OCI-LY3 (cell line): Measurements from ENCODE around the gene CUX1.

Source experiments
- H2AFZ ChIP-seq: fragments of 200-600, 300-600 bp; shearing (Covaris generic); 2 replicates; pipeline ENCODE4 v1.6.0; 2014; ENCODE audit warnings: antibody characterized with exemption, low read depth, low read length
- H3K27ac ChIP-seq: fragments of 200-600, 300-600 bp; sonication (generic); 2 replicates; pipeline ENCODE4 v1.5.1; 2014; ENCODE audit warnings: mild to moderate bottlenecking, low read length, moderate library complexity, mixed read lengths
- H3K27me3 ChIP-seq: fragments of 200-600, 300-600 bp; sonication (generic); 2 replicates; pipeline ENCODE4 v1.6.1; 2014; ENCODE audit warnings: low read depth, low read length, mixed read lengths
- H3K36me3 ChIP-seq: fragments of 200-600, 300-600 bp; sonication (generic); replicated peaks from 2 replicates; pipeline ENCODE3; 2014; ENCODE audit warnings: low read depth, low read length, mixed read lengths
- H3K4me1 ChIP-seq: fragments of 300-600, 200-600 bp; sonication (generic); 2 replicates; pipeline ENCODE4 v1.6.1; 2014; ENCODE audit warnings: low read length, mixed read lengths
- H3K4me2 ChIP-seq: fragments of 200-600, 300-600 bp; sonication (generic); 2 replicates; pipeline ENCODE4 v1.6.1; 2014; ENCODE audit warnings: low read length, mixed read lengths
- H3K4me3 ChIP-seq: fragments of 300-600, 200-600 bp; sonication (generic); 2 replicates; pipeline ENCODE4 v1.5.1; 2014; ENCODE audit warnings: antibody characterized with exemption, mild to moderate bottlenecking, low read length, moderate library complexity
- H3K79me2 ChIP-seq: fragments of 300-600, 200-600 bp; shearing (Covaris generic); 2 replicates; pipeline ENCODE4 v1.6.1; 2014; ENCODE audit warnings: mild to moderate bottlenecking, low read length, mixed read lengths
- H3K9ac ChIP-seq: fragments of 300-600, 200-600 bp; shearing (Covaris generic); 2 replicates; pipeline ENCODE4 v1.6.0; 2014; ENCODE audit warnings: mild to moderate bottlenecking, low read length, moderate library complexity
- H3K9me3 ChIP-seq: fragments of 200-600, 300-600 bp; shearing (Covaris generic); 2 replicates; pipeline ENCODE4 v1.6.1; 2014; ENCODE audit warnings: low read length, mixed read lengths; ENCODE audit not compliant: insufficient read depth
- H4K20me1 ChIP-seq: fragments of 200-600, 300-600 bp; sonication (generic); 2 replicates; pipeline ENCODE4 v1.6.1; 2016; ENCODE audit warnings: low read length, mixed read lengths; ENCODE audit not compliant: insufficient read depth
- EZH2phosphoT487 ChIP-seq: fragments of 200-600 bp; shearing (Covaris generic); IDR thresholded peaks from 2 replicates; pipeline ENCODE4 v1.6.1; 2018; ENCODE audit warnings: antibody characterized with exemption, mixed run types, low read depth
- TF ChIP-seq, protein P1 (sequence below): fragments of 200-600, 300-600 bp; sonication (generic); IDR thresholded peaks from 2 replicates; pipeline ENCODE4 v1.5.1; 2014; ENCODE audit warnings: antibody characterized with exemption, low read length, low read depth

CUX1 gene

DNA sequence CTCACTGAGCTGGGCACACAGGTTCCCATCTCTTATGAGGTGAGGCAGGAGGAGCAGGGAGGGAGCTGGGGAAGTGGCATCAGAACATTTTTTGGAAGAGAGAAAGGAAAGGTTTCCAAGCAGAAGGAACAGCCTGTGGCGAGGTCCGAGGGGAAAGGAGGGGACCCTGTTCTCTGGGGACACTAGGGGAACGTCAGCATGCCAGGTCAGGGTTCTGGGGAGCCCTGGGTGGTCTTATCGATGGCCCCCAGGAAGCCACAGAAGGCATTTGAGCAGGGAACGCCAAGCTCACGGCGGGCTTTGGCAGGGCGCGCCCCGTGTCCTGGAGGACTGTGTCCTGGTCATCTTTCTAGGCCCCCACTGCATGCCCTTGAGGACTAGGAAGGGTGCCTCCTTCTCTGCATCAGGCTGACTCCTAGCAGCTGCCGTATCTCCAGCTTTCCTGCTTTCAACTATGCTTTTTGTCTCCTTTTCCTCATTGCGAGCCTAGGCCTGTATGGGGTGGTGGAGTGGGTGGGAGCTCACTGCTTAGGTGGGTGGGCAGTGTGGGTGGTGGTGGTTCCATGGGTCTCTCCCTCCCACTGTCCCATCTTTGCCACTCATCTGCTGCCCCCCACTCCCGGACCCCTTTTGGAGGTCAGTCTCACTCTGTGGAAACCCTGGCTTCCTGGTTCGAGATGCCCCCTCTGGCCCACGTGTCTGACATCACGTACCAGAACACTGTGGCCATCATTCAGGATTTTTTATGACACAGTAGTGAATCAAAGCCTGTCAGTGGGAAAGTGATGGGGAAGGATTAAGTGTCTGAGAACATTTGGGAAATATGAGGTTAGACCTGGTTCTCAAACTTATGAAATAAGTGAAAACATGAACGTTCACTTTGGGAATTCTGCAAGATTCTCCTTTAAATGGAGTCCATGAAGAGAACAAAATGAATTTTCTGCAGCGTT, 89.1 kb downstream of the CUX1 start:
- no peak overlapping the region for H2AFZ ChIP-seq
- H3K4me2 ChIP-seq: no peak overlapping the region
- H3K4me1 ChIP-seq: peaks cover 6% of the 10 kb centered on the region
- peaks cover 6% of the 10 kb centered on the region for H3K36me3 ChIP-seq
- H3K27me3 ChIP-seq: no peaks in the 10 kb centered on the region
- TF ChIP-seq EZH2phosphoT487: no peak
- TF ChIP-seq, protein P1, sequence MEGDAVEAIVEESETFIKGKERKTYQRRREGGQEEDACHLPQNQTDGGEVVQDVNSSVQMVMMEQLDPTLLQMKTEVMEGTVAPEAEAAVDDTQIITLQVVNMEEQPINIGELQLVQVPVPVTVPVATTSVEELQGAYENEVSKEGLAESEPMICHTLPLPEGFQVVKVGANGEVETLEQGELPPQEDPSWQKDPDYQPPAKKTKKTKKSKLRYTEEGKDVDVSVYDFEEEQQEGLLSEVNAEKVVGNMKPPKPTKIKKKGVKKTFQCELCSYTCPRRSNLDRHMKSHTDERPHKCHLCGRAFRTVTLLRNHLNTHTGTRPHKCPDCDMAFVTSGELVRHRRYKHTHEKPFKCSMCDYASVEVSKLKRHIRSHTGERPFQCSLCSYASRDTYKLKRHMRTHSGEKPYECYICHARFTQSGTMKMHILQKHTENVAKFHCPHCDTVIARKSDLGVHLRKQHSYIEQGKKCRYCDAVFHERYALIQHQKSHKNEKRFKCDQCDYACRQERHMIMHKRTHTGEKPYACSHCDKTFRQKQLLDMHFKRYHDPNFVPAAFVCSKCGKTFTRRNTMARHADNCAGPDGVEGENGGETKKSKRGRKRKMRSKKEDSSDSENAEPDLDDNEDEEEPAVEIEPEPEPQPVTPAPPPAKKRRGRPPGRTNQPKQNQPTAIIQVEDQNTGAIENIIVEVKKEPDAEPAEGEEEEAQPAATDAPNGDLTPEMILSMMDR: no peak
- H3K27ac ChIP-seq: no peak overlapping the region
- no peak overlapping the region for H3K4me3 ChIP-seq
- H3K79me2 ChIP-seq: peaks cover 69% of the 10 kb centered on the region
- peaks cover 51% of the 10 kb centered on the region for H4K20me1 ChIP-seq
- H3K9me3 ChIP-seq: no peaks in the 10 kb centered on the region
- H3K9ac ChIP-seq: no peak overlapping the region

DNA sequence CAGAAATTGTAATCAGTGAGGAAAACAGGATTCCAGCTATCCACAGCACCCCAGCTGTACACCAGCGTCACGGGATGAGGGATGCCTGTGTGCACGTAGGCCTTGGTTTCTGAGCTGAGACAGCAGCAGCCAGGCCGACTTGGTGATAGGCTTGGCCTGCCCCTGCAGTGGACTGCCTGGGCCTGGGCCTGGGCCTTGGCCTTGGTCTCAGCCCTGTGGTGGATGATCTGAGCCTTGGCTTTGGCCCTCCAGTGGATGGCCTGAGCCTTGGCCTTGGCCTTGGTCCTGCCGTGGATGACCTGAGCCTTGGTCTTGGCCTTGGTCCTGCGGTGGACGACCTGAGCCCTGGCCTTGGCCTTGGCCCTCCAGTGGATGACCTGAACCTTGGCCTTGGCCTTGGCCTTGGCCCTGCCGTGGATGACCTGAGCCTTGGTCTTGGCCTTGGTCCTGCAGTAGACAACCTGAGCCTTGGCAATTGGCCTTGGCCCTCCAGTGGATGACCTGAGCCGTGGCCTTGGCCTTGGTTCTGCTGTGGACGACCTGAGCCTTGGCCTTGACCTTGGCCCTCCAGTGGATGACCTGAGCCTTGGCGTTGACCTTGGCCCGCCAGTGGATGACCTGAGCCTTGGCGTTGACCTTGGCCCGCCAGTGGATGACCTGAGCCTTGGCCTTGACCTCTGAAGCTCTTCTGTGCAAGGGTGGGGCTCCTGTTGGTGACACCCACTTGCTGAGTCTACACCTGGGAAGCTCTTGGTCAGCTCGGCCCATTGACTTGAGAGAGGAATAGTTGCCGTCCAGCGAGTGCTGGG, 93.8 kb downstream of the CUX1 start:
- no peaks in the 10 kb centered on the region for H3K36me3 ChIP-seq
- H2AFZ ChIP-seq: no peak overlapping the region

DNA sequence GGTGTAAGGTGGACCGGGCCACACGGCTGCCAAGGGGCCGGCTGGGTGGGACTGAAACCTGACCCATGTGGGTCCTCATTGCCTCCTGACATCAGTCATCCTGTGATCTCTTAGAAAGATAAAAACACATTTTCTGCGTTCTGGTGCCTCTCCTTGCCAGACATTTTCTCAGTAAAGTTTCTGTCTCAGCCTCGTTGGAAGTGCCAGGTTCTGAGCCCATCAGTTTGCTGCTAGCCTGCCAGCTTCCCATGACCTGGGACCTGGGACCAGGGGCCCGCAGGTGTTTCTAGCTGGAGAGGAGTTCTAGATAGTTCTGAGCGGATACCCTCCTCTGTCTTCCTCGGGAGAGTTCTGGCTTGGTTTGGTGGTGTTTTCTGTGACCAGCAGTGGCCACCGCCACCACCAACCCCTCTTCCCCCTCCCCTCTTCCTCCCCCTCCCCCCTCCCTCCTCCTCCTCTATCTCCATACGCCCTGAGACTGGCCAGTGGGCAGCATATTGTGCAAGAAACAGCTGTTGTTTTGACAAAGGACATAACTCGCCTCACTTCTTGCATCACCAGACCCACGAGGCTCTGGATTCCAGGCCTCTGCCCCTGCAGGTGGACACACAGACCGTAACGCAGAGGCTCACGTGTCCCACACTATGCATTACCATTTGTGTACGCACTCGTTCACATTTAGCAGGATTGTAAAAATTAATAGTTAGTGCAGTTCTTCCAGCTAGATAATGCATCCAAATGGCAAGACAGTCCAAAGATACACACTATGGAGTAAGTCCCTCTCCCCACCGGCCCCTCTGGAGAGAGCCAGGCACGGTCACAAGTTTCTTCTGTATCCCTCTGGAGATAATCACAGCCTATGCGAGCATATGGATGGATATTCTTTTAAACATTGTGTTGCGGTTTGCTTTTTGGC, 94.6 kb downstream of the CUX1 start:
- H3K27ac ChIP-seq: no peak overlapping the region
- H3K4me2 ChIP-seq: no peak overlapping the region
- peaks cover 42% of the 10 kb centered on the region for H3K79me2 ChIP-seq
- H4K20me1 ChIP-seq: peaks cover 63% of the 10 kb centered on the region
- no peaks in the 10 kb centered on the region for H3K9me3 ChIP-seq
- H3K27me3 ChIP-seq: no peaks in the 10 kb centered on the region
- TF ChIP-seq, protein P1: no peak
- TF ChIP-seq EZH2phosphoT487: no peak
- H3K9ac ChIP-seq: no peak overlapping the region
- no peak overlapping the region for H2AFZ ChIP-seq
- H3K4me1 ChIP-seq: no peaks in the 10 kb centered on the region
- H3K36me3 ChIP-seq: peaks cover 7% of the 10 kb centered on the region
- no peak overlapping the region for H3K4me3 ChIP-seq

More for the DNA sequence above, 93.8 kb downstream of the CUX1 start:
- no peak overlapping the region for H3K4me3 ChIP-seq
- no peaks in the 10 kb centered on the region for H3K4me1 ChIP-seq
- H3K79me2 ChIP-seq: peaks cover 50% of the 10 kb centered on the region
- TF ChIP-seq, protein P1: no peak
- TF ChIP-seq EZH2phosphoT487: no peak
- H3K9ac ChIP-seq: no peak overlapping the region
- no peak overlapping the region for H3K27ac ChIP-seq
- no peaks in the 10 kb centered on the region for H3K27me3 ChIP-seq
- peaks cover 60% of the 10 kb centered on the region for H4K20me1 ChIP-seq
- no peak overlapping the region for H3K4me2 ChIP-seq
- no peaks in the 10 kb centered on the region for H3K9me3 ChIP-seq
